Ishikawa (cell line): ENCODE data around the gene LRRC8C.

Experiments used
- CREB1 ChIP-seq: IDR thresholded peaks from 2 replicates; pipeline ENCODE4 v1.6.1; 2012; ENCODE audit warnings: low read depth
- EGR1 ChIP-seq: IDR thresholded peaks from 2 replicates; pipeline ENCODE4 v1.6.1; 2012
- EP300 ChIP-seq: IDR thresholded peaks from 2 replicates; pipeline ENCODE4 v1.6.1; 2012; ENCODE audit warnings: borderline replicate concordance
- RAD21 ChIP-seq: IDR thresholded peaks from 2 replicates; pipeline ENCODE4 v1.6.1; 2012; ENCODE audit warnings: low read depth
- REST ChIP-seq: IDR thresholded peaks from 2 replicates; pipeline ENCODE4 v1.6.1; 2012; ENCODE audit warnings: low read depth, mild to moderate bottlenecking
- TAF1 ChIP-seq: IDR thresholded peaks from 2 replicates; pipeline ENCODE4 v1.6.1; 2012; ENCODE audit warnings: low read depth, mild to moderate bottlenecking
- YY1 ChIP-seq: IDR thresholded peaks from 2 replicates; pipeline ENCODE4 v1.6.1; 2012; ENCODE audit warnings: low read depth
- ZBTB7A ChIP-seq: IDR thresholded peaks from 2 replicates; pipeline ENCODE4 v1.6.1; 2012; ENCODE audit warnings: low read depth
- TF ChIP-seq, protein P1 (sequence below): IDR thresholded peaks from 2 replicates; pipeline ENCODE4 v1.6.1; 2012
- TF ChIP-seq, protein P2 (sequence below): IDR thresholded peaks from 2 replicates; pipeline ENCODE4 v1.6.1; 2012

GRCh38 chr1:89673251-89673650, 40.3 kb downstream of the LRRC8C start:
- TF ChIP-seq EGR1 (no peak), CREB1 (no peak), TAF1 (no peak), RAD21 (no peak), EP300 (no peak), ZBTB7A (no peak), REST (no peak), YY1 (no peak)
- TF ChIP-seq, protein P1, sequence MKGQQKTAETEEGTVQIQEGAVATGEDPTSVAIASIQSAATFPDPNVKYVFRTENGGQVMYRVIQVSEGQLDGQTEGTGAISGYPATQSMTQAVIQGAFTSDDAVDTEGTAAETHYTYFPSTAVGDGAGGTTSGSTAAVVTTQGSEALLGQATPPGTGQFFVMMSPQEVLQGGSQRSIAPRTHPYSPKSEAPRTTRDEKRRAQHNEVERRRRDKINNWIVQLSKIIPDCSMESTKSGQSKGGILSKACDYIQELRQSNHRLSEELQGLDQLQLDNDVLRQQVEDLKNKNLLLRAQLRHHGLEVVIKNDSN = no peak
- TF ChIP-seq, protein P2, sequence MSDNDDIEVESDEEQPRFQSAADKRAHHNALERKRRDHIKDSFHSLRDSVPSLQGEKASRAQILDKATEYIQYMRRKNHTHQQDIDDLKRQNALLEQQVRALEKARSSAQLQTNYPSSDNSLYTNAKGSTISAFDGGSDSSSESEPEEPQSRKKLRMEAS = no peak
